Neural progenitor cell (in vitro differentiated cells): Measurements from ENCODE around the gene FAM204A.

Experiments used
- CTCF ChIP-seq: fragments of 200-600 bp; sonication (generic); IDR thresholded peaks from 2 replicates; pipeline ENCODE4 v1.5.1; 2017; ENCODE audit warnings: antibody characterized with exemption, mild to moderate bottlenecking
- EZH2 ChIP-seq: fragments of 200-600 bp; sonication (generic); IDR thresholded peaks from 2 replicates; pipeline ENCODE4 v1.6.1; 2017; ENCODE audit warnings: antibody characterized with exemption, mild to moderate bottlenecking, moderate library complexity
- EZH2phosphoT487 ChIP-seq: fragments of 200-600 bp; sonication (generic); IDR thresholded peaks from 2 replicates; pipeline ENCODE4 v1.6.1; 2017; ENCODE audit warnings: antibody characterized with exemption

GRCh38 chr10:118307220-118307619, 34.9 kb downstream of the FAM204A start:
- TF ChIP-seq CTCF (no peak), EZH2phosphoT487 (no peak), EZH2 (no peak)
